Body of pancreas (tissue), 4 donors: ENCODE measurements around the gene COL26A1. TPM values are rescaled to one million over a fixed set of nuclear protein-coding genes. Genes with fewer than 3 reads are reported as not detected.

Source experiments
- ATAC-seq: fragments of 150-250 bp; one replicate; pipeline ENCODE4 v1.9.1; 2016
- DNase-seq, 4 donors: peaks; one replicate each; pipeline ENCODE4 v3.0.0-alpha.2; 2019
- H3K27ac ChIP-seq, 4 donors: fragments of 200-600 bp; sonication (generic); 1 replicate in 3 of 4; 2 replicates in 1 of 4; pipeline versions ENCODE4 v1.5.1 to v1.6.1; 2016 to 2019; ENCODE audit warnings: mild to moderate bottlenecking in 1 of 4, mixed read lengths in 1 of 4, moderate library complexity in 1 of 4
- H3K27me3 ChIP-seq, 2 donors: fragments of 200-600 bp; sonication (generic); one replicate each; pipeline ENCODE4 v1.6.0; 2016; ENCODE audit warnings: mild to moderate bottlenecking in 1 of 2
- H3K36me3 ChIP-seq, 2 donors: fragments of 200-600 bp; sonication (generic); replicated peaks in 1 of 2; 2 replicates each; pipeline ENCODE4 v1.5.1; 2016; ENCODE audit warnings: low read depth in 2 of 2; ENCODE audit not compliant: insufficient read depth in 1 of 2
- H3K4me1 ChIP-seq: fragments of 200-600 bp; sonication (generic); one replicate; pipeline ENCODE4 v1.6.0; 2016
- H3K4me3 ChIP-seq, 2 donors: fragments of 200-600 bp; sonication (generic); 1 replicate in 1 of 2; 2 replicates in 1 of 2; pipeline ENCODE4 v1.5.1; 2016 to 2019
- H3K9me3 ChIP-seq, 3 donors: fragments of 200-600 bp; sonication (generic); 1 replicate in 2 of 3; 2 replicates in 1 of 3; pipeline ENCODE4 v1.5.1; 2016
- CTCF ChIP-seq, 7 experiments: fragments of 450-650 bp in 4 of 7; fragments of 200-600 bp in 3 of 7; sonication (generic) in 3 of 7; IDR thresholded peaks; one replicate each; pipeline ENCODE4 v1.5.1; 2016 to 2019; ENCODE audit warnings: antibody characterized with exemption in 7 of 7
- POLR2A ChIP-seq, 3 donors: fragments of 450-650 bp; IDR thresholded peaks; one replicate each; pipeline ENCODE4 v1.6.1; 2016; ENCODE audit warnings: antibody characterized with exemption in 3 of 3, mild to moderate bottlenecking in 2 of 3
- WGBS, 2 donors: methylation state at CpG; one replicate each; pipeline ENCODE4 v1.1.5; 2017; 5-methylcytosine and 5-hydroxymethylcytosine counted together
- intact Hi-C: fragments of 100-400 bp; cut with DNase I; formaldehyde crosslinking; loops from one replicate; pipeline ENCODE4 v1.15.1; 2023
- total RNA-seq, 2 donors: library from RNA; depleted of rRNA; stranded (reverse); fragments of >200 nt; gene quantifications; one replicate each; pipeline ENCODE4 v1.1.0, GENCODE V29; 2016

The COL26A1 gene
- total RNA-seq, 2 donors from 2014 or later = 0.78 to 2.0 TPM

- Histone ChIP-seq H3K4me3 (no peak overlapping the region), H3K27ac (no peak overlapping the region), H3K36me3 (no peaks in the 10 kb centered on the region), H3K27me3 (no peaks in the 10 kb centered on the region), H3K4me1 (no peaks in the 10 kb centered on the region), H3K9me3 (no peaks in the 10 kb centered on the region)
- DNase-seq = no peak
- no peak for ATAC-seq
- WGBS, 2 donors = 69 to 77% methylated on average over 12 of the region's 12 CpGs
- intact Hi-C loops = no loop called here
- TF ChIP-seq POLR2A (IDR thresholded peaks at IDR 0.05) = no peak
- no peak for TF ChIP-seq CTCF (IDR thresholded peaks at IDR 0.05)
Observed at GRCh38 chr7:101586906-101587677, 224.4 kb downstream of the COL26A1 start.

GRCh38 chr7:101588131-101588935 lies 225.7 kb downstream of the COL26A1 start:
- ATAC-seq = no peak

GRCh38 chr7:101589052-101589451 lies 226.4 kb downstream of the COL26A1 start:
- TF ChIP-seq CTCF (IDR thresholded peaks at IDR 0.05) (no peak), POLR2A (IDR thresholded peaks at IDR 0.05) (no peak)
- intact Hi-C loops = no loop called here
- no peaks in the 10 kb centered on the region for H3K4me1 ChIP-seq
- DNase-seq (no peak), ATAC-seq (no peak)
- H3K36me3 ChIP-seq = no peaks in the 10 kb centered on the region
- H3K27me3 ChIP-seq = no peaks in the 10 kb centered on the region
- WGBS, 2 donors = 72 to 83% methylated on average over 5 of the region's 5 CpGs
- no peak overlapping the region for H3K27ac ChIP-seq
- H3K4me3 ChIP-seq = no peak overlapping the region
- no peaks in the 10 kb centered on the region for H3K9me3 ChIP-seq

More at GRCh38 chr7:101588131-101588935, 225.7 kb downstream of the COL26A1 start:
- no peaks in the 10 kb centered on the region for H3K36me3 ChIP-seq
- 86 to 89% methylated on average over 9 of the region's 9 CpGs for WGBS, 2 donors
- no peaks in the 10 kb centered on the region for H3K27me3 ChIP-seq
- DNase-seq = no peak
- no peaks in the 10 kb centered on the region for H3K9me3 ChIP-seq
- TF ChIP-seq POLR2A (IDR thresholded peaks at IDR 0.05) (no peak), CTCF (IDR thresholded peaks at IDR 0.05) (no peak)
- no peak overlapping the region for H3K4me3 ChIP-seq
- intact Hi-C loops = no loop called here
- H3K27ac ChIP-seq = no peak overlapping the region
- no peaks in the 10 kb centered on the region for H3K4me1 ChIP-seq

GRCh38 chr7:101589976-101590662 lies 227.4 kb downstream of the COL26A1 start:
- Histone ChIP-seq H3K4me1 (no peaks in the 10 kb centered on the region), H3K9me3 (no peaks in the 10 kb centered on the region), H3K36me3 (no peaks in the 10 kb centered on the region), H3K27me3 (no peaks in the 10 kb centered on the region), H3K27ac (no peak overlapping the region), H3K4me3 (no peak overlapping the region)
- ATAC-seq (no peak), DNase-seq (no peak)
- intact Hi-C loops = no loop called here
- TF ChIP-seq CTCF (IDR thresholded peaks at IDR 0.05) (no peak), POLR2A (IDR thresholded peaks at IDR 0.05) (no peak)
- WGBS, 2 donors = 82 to 92% methylated on average over 10 to 15 of the region's 15 CpGs
